Fibroblast of gingiva (primary cell): ENCODE data around the gene ITGB2.

ENCODE experiments used
- DNase-seq: peaks from one replicate; pipeline ENCODE4 v3.0.0-alpha.2; 2011; ENCODE audit warnings: low read depth

The ITGB2 gene

GRCh38 chr21:44955141-44955797, 34.6 kb upstream of the ITGB2 start:
- DNase-seq, result no peak

- no peak for DNase-seq
These were observed 33.6 kb upstream of the ITGB2 start for GRCh38 chr21:44954281-44954771.

- no peak for DNase-seq
These were observed 32.9 kb upstream of the ITGB2 start for GRCh38 chr21:44953628-44954021.

- DNase-seq, result no peak
These were observed 32.4 kb upstream of the ITGB2 start for GRCh38 chr21:44952929-44953627.

GRCh38 chr21:44952116-44952928, 31.6 kb upstream of the ITGB2 start:
- DNase-seq, result no peak

- DNase-seq, result no peak
These were observed 30.7 kb upstream of the ITGB2 start for GRCh38 chr21:44951186-44951915.

GRCh38 chr21:44950351-44950750, 29.7 kb upstream of the ITGB2 start:
- DNase-seq, result no peak

- peak; percentile 54 for DNase-seq
These were observed 29.1 kb upstream of the ITGB2 start for GRCh38 chr21:44949779-44950198.

GRCh38 chr21:44949161-44949778, 28.6 kb upstream of the ITGB2 start:
- DNase-seq, result no peak

GRCh38 chr21:44948426-44949120, 27.9 kb upstream of the ITGB2 start:
- no peak for DNase-seq

- DNase-seq, result no peak
These were observed 27.2 kb upstream of the ITGB2 start for GRCh38 chr21:44947930-44948331.

- DNase-seq, result no peak
These were observed 26.6 kb upstream of the ITGB2 start for GRCh38 chr21:44947111-44947929.

GRCh38 chr21:44946254-44947041, 25.7 kb upstream of the ITGB2 start:
- DNase-seq, result no peak

GRCh38 chr21:44944596-44944995, 23.9 kb upstream of the ITGB2 start:
- DNase-seq, result no peak

- DNase-seq, result no peak
These were observed 23.2 kb upstream of the ITGB2 start for GRCh38 chr21:44943686-44944550.

- no peak for DNase-seq
These were observed 22.4 kb upstream of the ITGB2 start for GRCh38 chr21:44943005-44943685.

- no peak for DNase-seq
These were observed 21.9 kb upstream of the ITGB2 start for GRCh38 chr21:44942566-44942965.

GRCh38 chr21:44941567-44941966, 20.9 kb upstream of the ITGB2 start:
- no peak for DNase-seq
